ENCODE results near the gene PFKFB2.

PFKFB2 gene

DNA sequence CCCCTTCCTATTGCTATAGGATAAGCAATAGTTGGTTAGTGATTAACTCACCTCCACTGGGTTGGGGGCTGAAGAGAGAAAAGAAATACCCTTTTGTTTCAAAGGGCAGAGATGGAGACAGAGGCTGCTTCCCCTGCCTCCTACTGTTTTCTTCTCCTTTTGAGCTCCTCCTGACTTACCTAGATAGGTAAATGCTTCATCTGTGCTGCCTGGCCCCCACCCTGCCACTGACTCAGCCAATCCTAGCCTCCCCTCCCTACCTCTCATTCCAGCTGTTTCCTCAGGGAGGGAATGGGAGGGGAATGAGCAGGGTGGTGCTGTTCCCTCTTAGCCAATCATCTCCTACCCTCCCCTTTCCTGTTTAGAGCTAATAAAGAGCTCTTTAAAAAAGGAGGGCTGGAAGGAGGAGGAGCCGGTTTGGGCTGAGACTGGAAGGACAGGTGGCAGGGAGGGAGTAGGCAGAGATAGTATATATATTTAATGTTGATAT, 20.5 kb upstream of the PFKFB2 start, which contains the start of gene C1orf116 (continued):
- TF ChIP-seq SETDB1 (IDR thresholded peaks at IDR 0.05; ENCODE audit: insufficient read length, low read length) (no peak), KLF8 (tag by site-specific recombination; IDR thresholded peaks at IDR 0.05) (no peak), ZNF571 (tag by site-specific recombination; IDR thresholded peaks at IDR 0.05) (no peak), SP3 (tag by site-specific recombination; IDR thresholded peaks at IDR 0.05) (0 out of 2 replicates have a peak, but pooled peaks have one; percentile 38), ZNF350 (tag by site-specific recombination; IDR thresholded peaks at IDR 0.05) (no peak), WT1 (tag by site-specific recombination; IDR thresholded peaks at IDR 0.05) (peak; percentile 80), ZNF791 (tag by site-specific recombination; IDR thresholded peaks at IDR 0.05) (no peak), ZNF776 (tag by site-specific recombination; IDR thresholded peaks at IDR 0.05; ENCODE audit: borderline replicate concordance) (no peak), GLI2 (tag by site-specific recombination; IDR thresholded peaks at IDR 0.05; ENCODE audit: borderline replicate concordance, low read depth) (no peak)
- TF ChIP-seq, protein P1, sequence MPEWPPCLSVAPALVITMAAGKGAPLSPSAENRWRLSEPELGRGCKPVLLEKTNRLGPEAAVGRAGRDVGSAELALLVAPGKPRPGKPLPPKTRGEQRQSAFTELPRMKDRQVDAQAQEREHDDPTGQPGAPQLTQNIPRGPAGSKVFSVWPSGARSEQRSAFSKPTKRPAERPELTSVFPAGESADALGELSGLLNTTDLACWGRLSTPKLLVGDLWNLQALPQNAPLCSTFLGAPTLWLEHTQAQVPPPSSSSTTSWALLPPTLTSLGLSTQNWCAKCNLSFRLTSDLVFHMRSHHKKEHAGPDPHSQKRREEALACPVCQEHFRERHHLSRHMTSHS (tag by site-specific recombination; IDR thresholded peaks at IDR 0.05): no peak
- TF ChIP-seq, protein P2, sequence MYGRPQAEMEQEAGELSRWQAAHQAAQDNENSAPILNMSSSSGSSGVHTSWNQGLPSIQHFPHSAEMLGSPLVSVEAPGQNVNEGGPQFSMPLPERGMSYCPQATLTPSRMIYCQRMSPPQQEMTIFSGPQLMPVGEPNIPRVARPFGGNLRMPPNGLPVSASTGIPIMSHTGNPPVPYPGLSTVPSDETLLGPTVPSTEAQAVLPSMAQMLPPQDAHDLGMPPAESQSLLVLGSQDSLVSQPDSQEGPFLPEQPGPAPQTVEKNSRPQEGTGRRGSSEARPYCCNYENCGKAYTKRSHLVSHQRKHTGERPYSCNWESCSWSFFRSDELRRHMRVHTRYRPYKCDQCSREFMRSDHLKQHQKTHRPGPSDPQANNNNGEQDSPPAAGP (tag by site-specific recombination; IDR thresholded peaks at IDR 0.05): peak; percentile 38; the same call in 1 of the 2 replicates

DNA sequence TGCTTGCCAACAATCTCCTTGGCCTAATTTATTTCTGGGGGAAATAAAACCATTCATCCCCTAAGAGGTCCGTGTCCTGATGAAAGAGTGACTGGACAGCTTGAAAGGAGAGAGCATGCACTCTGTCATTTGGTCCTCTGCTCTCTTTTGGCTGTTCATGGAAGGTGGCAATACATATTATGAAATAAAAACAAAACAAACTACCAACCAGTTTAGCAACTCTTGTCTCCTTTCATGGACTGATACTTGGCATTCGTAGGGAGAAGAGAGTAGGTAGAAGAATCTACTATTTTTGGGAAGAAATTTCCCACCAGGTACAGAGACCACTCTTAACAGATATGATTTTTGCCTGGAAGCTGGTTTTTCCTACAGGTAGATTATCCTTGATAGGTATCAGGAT, 19.8 kb upstream of the PFKFB2 start:
- H3K4me1 ChIP-seq (ENCODE audit: control insufficient read depth, insufficient read depth, low read length): no peaks in the 10 kb centered on the region
- no peak for TF ChIP-seq SCRT1 (tag by site-specific recombination; IDR thresholded peaks at IDR 0.05; ENCODE audit: borderline replicate concordance)
- TF ChIP-seq ZNF529 (tag by site-specific recombination; IDR thresholded peaks at IDR 0.05; ENCODE audit: insufficient replicate concordance): no peak
- TF ChIP-seq ZNF48 (tag by site-specific recombination; IDR thresholded peaks at IDR 0.05): no peak
- no peak for TF ChIP-seq ZNF274 (IDR thresholded peaks at IDR 0.05; ENCODE audit: low read length)
- TF ChIP-seq ZNF274 (tag by site-specific recombination; IDR thresholded peaks at IDR 0.05; ENCODE audit: borderline replicate concordance): no peak
- TF ChIP-seq ZBTB17 (tag by site-specific recombination; IDR thresholded peaks at IDR 0.05): no peak
- TF ChIP-seq ZNF629 (tag by site-specific recombination; IDR thresholded peaks at IDR 0.05): no peak
- no peak for TF ChIP-seq ZNF777 (tag by site-specific recombination; IDR thresholded peaks at IDR 0.05; ENCODE audit: borderline replicate concordance)
- H3K36me3 ChIP-seq (ENCODE audit: control insufficient read depth in 2 of 2, insufficient read depth in 1 of 2, low read length in 2 of 2): no peaks in the 10 kb centered on the region
- ChIA-PET POLR2A (interaction anchor here (0.6 to 1.3 kb wide), 2 partner anchors 19 to 457 kb away, joined by 3 to 5 read pairs; partner anchors contain the start of gene PFKFB2), CTCF (interaction anchor here (0.8 to 2.9 kb wide), 9 partner anchors 12 to 554 kb away, joined by 3 to 16 read pairs (median 4); no protein-coding TSS in a partner anchor)
- H3K4me3 ChIP-seq (ENCODE audit: low read depth, low read length): no peak overlapping the region
- no peaks in the 10 kb centered on the region for H3K9me3 ChIP-seq (ENCODE audit: control insufficient read depth, insufficient read depth, low read depth, low read length)
- no peak overlapping the region for H3K27ac ChIP-seq (ENCODE audit: extremely low read depth, low read depth, low read length)

DNA sequence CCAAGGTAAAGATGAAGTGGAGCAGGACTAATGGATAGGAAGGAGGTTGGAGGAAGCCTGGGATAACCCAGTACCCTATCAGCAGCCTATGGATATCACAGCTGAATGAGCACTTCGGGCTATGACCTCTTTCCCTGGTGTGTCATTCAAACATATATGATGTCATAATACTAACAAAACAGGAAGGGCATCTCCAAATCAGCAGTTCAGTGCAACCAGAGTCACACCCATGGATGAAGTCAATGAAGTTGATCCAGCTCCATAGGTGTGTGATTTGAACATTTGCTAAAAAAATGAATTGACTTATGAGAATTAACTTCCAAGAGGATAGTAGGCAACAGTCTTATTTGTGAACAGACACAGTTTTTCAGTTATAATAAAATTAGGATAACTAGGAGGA, 18.9 kb upstream of the PFKFB2 start:
- Histone ChIP-seq H3K27ac (ENCODE audit: extremely low read depth, low read depth, low read length) (no peak overlapping the region), H3K9me3 (ENCODE audit: control insufficient read depth, insufficient read depth, low read depth, low read length) (no peaks in the 10 kb centered on the region), H3K4me1 (ENCODE audit: control insufficient read depth, insufficient read depth, low read length) (no peaks in the 10 kb centered on the region), H3K4me3 (ENCODE audit: low read depth, low read length) (no peak overlapping the region), H3K36me3 (ENCODE audit: control insufficient read depth in 2 of 2, insufficient read depth in 1 of 2, low read length in 2 of 2) (no peaks in the 10 kb centered on the region)
- ChIA-PET POLR2A (no interaction called here), CTCF (interaction anchor here (1.3 to 2.9 kb wide), 4 partner anchors 11 to 555 kb away, joined by 3 to 16 read pairs (median 6); no protein-coding TSS in a partner anchor)
- TF ChIP-seq ZBTB21 (tag by site-specific recombination; IDR thresholded peaks at IDR 0.05) (peak; percentile 76), KLF9 (tag by site-specific recombination; IDR thresholded peaks at IDR 0.05; ENCODE audit: low read depth) (no peak), ZNF629 (tag by site-specific recombination; IDR thresholded peaks at IDR 0.05) (peak; percentile 81), ZNF544 (tag by site-specific recombination; IDR thresholded peaks at IDR 0.05) (no peak)
- TF ChIP-seq, protein P3, sequence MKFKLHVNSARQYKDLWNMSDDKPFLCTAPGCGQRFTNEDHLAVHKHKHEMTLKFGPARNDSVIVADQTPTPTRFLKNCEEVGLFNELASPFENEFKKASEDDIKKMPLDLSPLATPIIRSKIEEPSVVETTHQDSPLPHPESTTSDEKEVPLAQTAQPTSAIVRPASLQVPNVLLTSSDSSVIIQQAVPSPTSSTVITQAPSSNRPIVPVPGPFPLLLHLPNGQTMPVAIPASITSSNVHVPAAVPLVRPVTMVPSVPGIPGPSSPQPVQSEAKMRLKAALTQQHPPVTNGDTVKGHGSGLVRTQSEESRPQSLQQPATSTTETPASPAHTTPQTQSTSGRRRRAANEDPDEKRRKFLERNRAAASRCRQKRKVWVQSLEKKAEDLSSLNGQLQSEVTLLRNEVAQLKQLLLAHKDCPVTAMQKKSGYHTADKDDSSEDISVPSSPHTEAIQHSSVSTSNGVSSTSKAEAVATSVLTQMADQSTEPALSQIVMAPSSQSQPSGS (tag by site-specific recombination; IDR thresholded peaks at IDR 0.05; ENCODE audit: low read depth): peak; percentile 83

Measured in HEK293 (cell line).